GM12892 (cell line): ENCODE data around the gene RANBP3.

Source experiments
- DNase-seq: peaks from one replicate; pipeline ENCODE4 v3.0.0; 2011; ENCODE audit not compliant: insufficient read length
- FAIRE-seq: peaks from 2 replicates; lab custom pipeline; 2011; peaks lifted over from hg19 to GRCh38; lab: Jason Lieb, UNC
- POLR2A ChIP-seq: IDR thresholded peaks from 2 replicates; pipeline ENCODE4 v1.6.1; 2011; ENCODE audit warnings: low read depth, low read length, control low read depth
- POLR2AphosphoS5 ChIP-seq: IDR thresholded peaks from 2 replicates; pipeline ENCODE4 v1.6.1; 2011; ENCODE audit warnings: low read depth, low read length, control low read depth
- TAF1 ChIP-seq: IDR thresholded peaks from 2 replicates; pipeline ENCODE4 v1.6.1; 2011; ENCODE audit warnings: low read depth, mild to moderate bottlenecking, control low read depth, low read length, borderline replicate concordance

Gene RANBP3

GRCh38 chr19:5899728-5900526 lies 78.0 kb downstream of the RANBP3 start:
- no peak for TF ChIP-seq POLR2A
- 0 out of 2 replicates have a peak, but pooled peaks have one; percentile 17 for TF ChIP-seq POLR2AphosphoS5
- no peak for DNase-seq
- FAIRE-seq: no peak

- no peak for FAIRE-seq
- no peak for DNase-seq
- TF ChIP-seq POLR2A (no peak), TAF1 (no peak), POLR2AphosphoS5 (no peak)
Observed at GRCh38 chr19:5897189-5897969, 80.6 kb downstream of the RANBP3 start.

- DNase-seq (no peak), FAIRE-seq (no peak)
- TF ChIP-seq POLR2AphosphoS5: no peak
- TF ChIP-seq TAF1: no peak
- TF ChIP-seq POLR2A: no peak
Observed at GRCh38 chr19:5896365-5897076, 81.4 kb downstream of the RANBP3 start.

GRCh38 chr19:5895890-5896289 lies 82.0 kb downstream of the RANBP3 start:
- FAIRE-seq: no peak
- DNase-seq: no peak
- TF ChIP-seq POLR2A: no peak
- TF ChIP-seq POLR2AphosphoS5: no peak
- no peak for TF ChIP-seq TAF1

GRCh38 chr19:5895409-5895808 lies 82.5 kb downstream of the RANBP3 start:
- DNase-seq: no peak
- TF ChIP-seq TAF1: no peak
- no peak for TF ChIP-seq POLR2AphosphoS5
- TF ChIP-seq POLR2A: no peak
- no peak for FAIRE-seq

- DNase-seq: no peak
- TF ChIP-seq POLR2AphosphoS5 (no peak), TAF1 (no peak), POLR2A (no peak)
Observed at GRCh38 chr19:5894704-5895349, 83.1 kb downstream of the RANBP3 start.

GRCh38 chr19:5893907-5894703 lies 83.8 kb downstream of the RANBP3 start:
- TF ChIP-seq POLR2A (peak; percentile 41; the same call in 1 of the 2 replicates), TAF1 (no peak), POLR2AphosphoS5 (peak; percentile 32)
- no peak for DNase-seq
- no peak for FAIRE-seq

More at GRCh38 chr19:5894704-5895349, 83.1 kb downstream of the RANBP3 start:
- FAIRE-seq: no peak

GRCh38 chr19:5893296-5893903 lies 84.5 kb downstream of the RANBP3 start:
- FAIRE-seq: no peak
- no peak for DNase-seq
- TF ChIP-seq TAF1 (no peak), POLR2AphosphoS5 (no peak), POLR2A (no peak)

- DNase-seq (no peak), FAIRE-seq (no peak)
- TF ChIP-seq POLR2AphosphoS5 (no peak), TAF1 (no peak), POLR2A (no peak; the same call in 1 of the 2 replicates)
Observed at GRCh38 chr19:5892772-5893275, 85.1 kb downstream of the RANBP3 start.
